H1 (cell line): Measurements from ENCODE around the gene CLDN34. TPM values are rescaled to one million over a fixed set of nuclear protein-coding genes. Genes with fewer than 3 reads are reported as not detected.

ENCODE experiments used
- CTCF ChIA-PET: fragments of 300-600 bp; sonication (Branson Sonifier 250); formaldehyde crosslinking; loops from one replicate; lab custom pipeline; 2021; ENCODE audit not compliant: partially characterized antibody; lab: Charles Lee
- POLR2A ChIA-PET: fragments of 300-600 bp; sonication (Branson Sonifier 250); formaldehyde crosslinking; loops from one replicate; lab custom pipeline; 2021; ENCODE audit warnings: inconsistent platforms; ENCODE audit not compliant: partially characterized antibody; lab: Charles Lee
- DNase-seq, 2 experiments: peaks; one replicate each; pipeline versions ENCODE4 v3.0.0 to v3.0.0-alpha.2; 2010 to 2022; ENCODE audit warnings: low spot score in 2 of 2, low read depth in 1 of 2, mixed read lengths in 1 of 2
- FAIRE-seq: peaks from 2 replicates; lab custom pipeline; 2011; peaks lifted over from hg19 to GRCh38; lab: Jason Lieb, UNC
- H2AFZ ChIP-seq: 2 replicates; pipeline ENCODE4 v1.8.1; 2012; ENCODE audit warnings: low read length, inconsistent platforms
- H2AK5ac ChIP-seq: 2 replicates; pipeline ENCODE4 v1.6.1; 2013; ENCODE audit warnings: low read depth, low read length
- H2BK120ac ChIP-seq: replicated peaks from 2 replicates; pipeline ENCODE3; 2013; ENCODE audit warnings: low read depth, low read length, inconsistent platforms
- H2BK12ac ChIP-seq: 2 replicates; pipeline ENCODE4 v1.6.1; 2013; ENCODE audit warnings: low read depth, low read length
- H2BK15ac ChIP-seq: 2 replicates; pipeline ENCODE4 v1.6.1; 2013; ENCODE audit warnings: low read length
- H2BK20ac ChIP-seq: 2 replicates; pipeline ENCODE4 v1.6.1; 2013; ENCODE audit warnings: low read length
- H2BK5ac ChIP-seq: 2 replicates; pipeline ENCODE4 v1.6.1; 2013; ENCODE audit warnings: low read depth, low read length
- H3K14ac ChIP-seq: 2 replicates; pipeline ENCODE4 v1.6.1; 2013; ENCODE audit warnings: inconsistent platforms; ENCODE audit not compliant: insufficient read length
- H3K18ac ChIP-seq: 2 replicates; pipeline ENCODE4 v1.6.1; 2013; ENCODE audit warnings: low read length; ENCODE audit errors: extremely low read depth
- H3K23ac ChIP-seq: 2 replicates; pipeline ENCODE4 v1.6.1; 2013; ENCODE audit warnings: inconsistent platforms; ENCODE audit not compliant: insufficient read length
- H3K23me2 ChIP-seq: 2 replicates; pipeline ENCODE4 v1.6.1; 2013; ENCODE audit warnings: low read depth, low read length
- H3K27ac ChIP-seq: 2 replicates; pipeline ENCODE4 v1.6.1; 2011; ENCODE audit warnings: low read depth, low read length, inconsistent platforms
- H3K27me3 ChIP-seq, 4 experiments: replicated peaks in 1 of 4; 1 replicate in 1 of 4; 2 replicates in 3 of 4; pipeline versions ENCODE4 v1.6.1 to v1.8.1; 2011 to 2013; ENCODE audit warnings: low read length in 3 of 4, mild to moderate bottlenecking in 3 of 4, inconsistent platforms in 2 of 4, mixed read lengths in 2 of 4, moderate library complexity in 1 of 4; ENCODE audit not compliant: control insufficient read depth in 3 of 4, insufficient read depth in 3 of 4; ENCODE audit errors: extremely low read depth in 1 of 4
- H3K36me3 ChIP-seq, 4 experiments: 2 replicates each; pipeline versions ENCODE4 v1.6.1 to v1.8.1; 2011 to 2013; ENCODE audit warnings: mild to moderate bottlenecking in 4 of 4, low read length in 3 of 4, moderate library complexity in 2 of 4, control low read depth in 1 of 4, inconsistent platforms in 1 of 4; ENCODE audit not compliant: insufficient read depth in 4 of 4, control insufficient read depth in 2 of 4
- H3K4ac ChIP-seq: replicated peaks from 2 replicates; pipeline ENCODE3; 2013; ENCODE audit warnings: low read length, low read depth, mixed read lengths, inconsistent platforms; ENCODE audit not compliant: insufficient read length
- H3K4me1 ChIP-seq, 4 experiments: replicated peaks in 1 of 4; 1 replicate in 1 of 4; 2 replicates in 3 of 4; pipeline versions ENCODE4 v1.6.1 to v1.8.1; 2011 to 2013; ENCODE audit warnings: low read length in 3 of 4, inconsistent platforms in 2 of 4, mixed read lengths in 1 of 4; ENCODE audit not compliant: insufficient read depth in 4 of 4, control insufficient read depth in 3 of 4
- H3K4me2 ChIP-seq, 2 experiments: 2 replicates each; pipeline versions ENCODE4 v1.6.1 to v1.8.1; 2011 to 2013; ENCODE audit warnings: low read depth in 2 of 2, low read length in 2 of 2, control low read depth in 1 of 2, inconsistent platforms in 1 of 2, mild to moderate bottlenecking in 1 of 2; ENCODE audit not compliant: insufficient read depth in 1 of 2
- H3K4me3 ChIP-seq, 4 experiments: fragments of 200-600, 300-600 bp in 1 of 4; sonication (generic), shearing (Covaris generic), sonication (Bioruptor Twin) in 1 of 4; 2 replicates each; pipeline versions ENCODE4 v1.5.1 to v1.8.1; 2011 to 2016; ENCODE audit warnings: low read length in 4 of 4, low read depth in 3 of 4, control low read depth in 2 of 4, inconsistent platforms in 2 of 4, mild to moderate bottlenecking in 2 of 4, mixed read lengths in 1 of 4, moderate library complexity in 1 of 4; ENCODE audit not compliant: insufficient read depth in 2 of 4; ENCODE audit errors: extremely low read depth in 1 of 4
- H3K56ac ChIP-seq: replicated peaks from 2 replicates; pipeline ENCODE3; 2013; ENCODE audit warnings: low read depth, mild to moderate bottlenecking, mixed read lengths, low read length, inconsistent platforms; ENCODE audit not compliant: insufficient read length
- H3K79me1 ChIP-seq: 2 replicates; pipeline ENCODE4 v1.6.1; 2013; ENCODE audit warnings: low read depth, low read length, control low read depth
- H3K79me2 ChIP-seq, 2 experiments: 2 replicates each; pipeline versions ENCODE4 v1.6.1 to v1.8.1; 2012 to 2013; ENCODE audit warnings: low read length in 2 of 2, mild to moderate bottlenecking in 2 of 2, inconsistent platforms in 1 of 2; ENCODE audit not compliant: insufficient read depth in 2 of 2, control insufficient read depth in 1 of 2
- H3K9ac ChIP-seq, 4 experiments: replicated peaks in 1 of 4; 1 replicate in 1 of 4; 2 replicates in 3 of 4; pipeline versions ENCODE4 v1.6.1 to v1.8.1; 2011 to 2013; ENCODE audit warnings: low read depth in 3 of 4, low read length in 3 of 4, control low read depth in 2 of 4, mild to moderate bottlenecking in 2 of 4, moderate library complexity in 2 of 4, inconsistent platforms in 1 of 4; ENCODE audit errors: extremely low read depth in 1 of 4
- H3K9me3 ChIP-seq, 2 experiments: 2 replicates each; pipeline versions ENCODE4 v1.6.1 to v1.8.1; 2012 to 2013; ENCODE audit warnings: mild to moderate bottlenecking in 2 of 2, moderate library complexity in 2 of 2, control low read depth in 1 of 2, inconsistent platforms in 1 of 2, low read depth in 1 of 2, low read length in 1 of 2, mixed read lengths in 1 of 2; ENCODE audit not compliant: insufficient read depth in 2 of 2
- H4K20me1 ChIP-seq, 2 experiments: replicated peaks in 1 of 2; 2 replicates each; pipeline versions ENCODE3 to v1.8.1; 2011 to 2013; ENCODE audit warnings: inconsistent platforms in 2 of 2, low read length in 2 of 2, mild to moderate bottlenecking in 1 of 2; ENCODE audit not compliant: insufficient read depth in 2 of 2, control insufficient read depth in 1 of 2
- H4K5ac ChIP-seq: 2 replicates; pipeline ENCODE4 v1.6.1; 2013; ENCODE audit warnings: low read length, low read depth, mixed read lengths, inconsistent platforms; ENCODE audit not compliant: insufficient read length
- H4K8ac ChIP-seq: 2 replicates; pipeline ENCODE4 v1.8.0; 2013; ENCODE audit warnings: mild to moderate bottlenecking, moderate library complexity, low read length, inconsistent platforms; ENCODE audit not compliant: insufficient read depth; ENCODE audit errors: extremely low read depth
- H4K91ac ChIP-seq: replicated peaks from 2 replicates; pipeline ENCODE3; 2013; ENCODE audit warnings: low read length, mixed read lengths, inconsistent platforms; ENCODE audit not compliant: insufficient read length
- CEBPB ChIP-seq: IDR thresholded peaks from 2 replicates; pipeline ENCODE4 v1.6.1; 2012; ENCODE audit warnings: low read depth, low read length
- CHD2 ChIP-seq: IDR thresholded peaks from 2 replicates; pipeline ENCODE4 v1.6.1; 2012; ENCODE audit warnings: low read length, improper control_type of control experiment
- EZH2 ChIP-seq: fragments of 200-600 bp; sonication (generic); IDR thresholded peaks from 2 replicates; pipeline ENCODE4 v1.7.1; 2012; ENCODE audit warnings: low read depth, mild to moderate bottlenecking, moderate library complexity, low read length, inconsistent platforms; ENCODE audit not compliant: severe bottlenecking
- RAD21 ChIP-seq, 2 experiments: IDR thresholded peaks in 1 of 2; conservative IDR thresholded peaks in 1 of 2; 2 replicates each; pipeline ENCODE4 v1.6.1; 2011; ENCODE audit warnings: low read depth in 2 of 2, low read length in 2 of 2, improper control_type of control experiment in 1 of 2, inconsistent platforms in 1 of 2, mild to moderate bottlenecking in 1 of 2, moderate library complexity in 1 of 2
- RXRA ChIP-seq: IDR thresholded peaks from 2 replicates; pipeline ENCODE4 v1.6.1; 2011; ENCODE audit warnings: low read depth, mild to moderate bottlenecking, low read length, moderate library complexity; ENCODE audit not compliant: insufficient read depth
- YY1 ChIP-seq: IDR thresholded peaks from 2 replicates; pipeline ENCODE4 v1.6.1; 2011; ENCODE audit warnings: low read depth, mild to moderate bottlenecking, low read length
- WGBS, 2 experiments: shearing (Covaris generic) in 1 of 2; methylation state at CpG; one replicate each; pipeline versions ENCODE4 v1.1.6 to v1.1.7; 2013 to 2015; ENCODE audit warnings: low lambda C conversion rate in 2 of 2, mixed read lengths in 2 of 2, inconsistent platforms in 1 of 2, low coverage in 1 of 2, missing lambda C conversion rate in 1 of 2; ENCODE audit not compliant: insufficient replicate concordance in 2 of 2, insufficient coverage in 1 of 2, insufficient read length in 1 of 2; ENCODE audit errors: extremely low coverage in 1 of 2, missing lambda C conversion rate in 1 of 2; 5-methylcytosine and 5-hydroxymethylcytosine counted together
- polyA plus RNA-seq, 7 experiments: library from polyadenylated mRNA; depleted of rRNA in 3 of 7; stranded (reverse) in 5 of 7; unstranded in 2 of 7; fragments of >200 nt in 5 of 7; fragments of 200-250 nt in 2 of 7; gene quantifications; 1 replicate in 5 of 7; 2 replicates in 1 of 7; 4 replicates in 1 of 7; pipeline versions ENCODE4 v1.2.1 to v1.2.3, GENCODE V29; 2011 to 2013; ENCODE audit warnings: missing spikeins in 2 of 7, mixed read lengths in 2 of 7
- total RNA-seq: library from RNA; stranded (reverse); fragmentation: NEBNext Ultra II Directional; extraction: Animal tissue kit (Norgen Biotek cat#: 25700); gene quantifications from 2 replicates; pipeline ENCODE4 v1.2.1, GENCODE V29; 2021

The CLDN34 gene
- total and polyA plus RNA-seq, 2 of the 8 experiments (the other 6 are each of a cell fraction or from before 2014, with no cell fraction given): 0.26 to 0.50 TPM

DNA sequence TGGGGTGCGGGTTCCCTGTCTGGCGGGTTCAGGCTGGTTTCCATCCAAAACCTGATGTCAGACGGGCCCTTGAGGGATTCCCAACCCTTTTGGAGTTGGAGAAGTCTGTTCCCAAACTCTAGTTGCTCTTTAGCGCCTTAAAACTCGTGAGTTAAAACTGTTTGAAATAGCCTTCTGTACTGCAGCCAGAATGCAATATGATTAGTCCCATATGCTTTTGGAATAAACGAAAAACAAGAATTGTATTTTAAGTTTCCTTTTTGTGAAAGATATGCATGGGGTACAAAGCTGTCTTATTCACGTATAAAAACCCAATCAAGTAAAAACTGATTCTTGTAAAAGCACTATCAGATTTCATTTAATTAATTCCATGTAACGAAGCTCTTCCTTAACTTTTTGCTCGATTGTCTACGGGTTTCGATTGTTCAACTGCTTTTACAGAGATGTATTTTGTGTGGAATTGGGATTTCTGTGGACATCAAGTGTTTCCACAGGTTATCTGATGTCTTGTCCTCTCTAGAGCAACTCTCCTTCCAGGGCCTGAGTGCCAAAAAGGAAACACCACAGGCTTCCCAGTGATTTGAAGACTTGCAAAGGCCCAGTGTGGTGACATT lies 49.5 kb downstream of the CLDN34 start:
- H3K4me3 ChIP-seq: peak overlapping the region; percentile 47 to 68 (median 58)
- no peak overlapping the region for H2BK12ac ChIP-seq
- H3K79me1 ChIP-seq: no peaks in the 10 kb centered on the region
- WGBS, 2 experiments: 49% methylated on average over 9 of the region's 11 CpGs; no CpG with 5 or more reads in 1 of the 2 experiments
- H4K91ac ChIP-seq: no peak overlapping the region
- H2AFZ ChIP-seq: no peak overlapping the region
- no peak overlapping the region for H2BK120ac ChIP-seq
- no peak overlapping the region for H3K4ac ChIP-seq
- H4K8ac ChIP-seq: no peak overlapping the region
- peak overlapping the region; percentile 62 to 82 for H3K4me2 ChIP-seq
- no peak overlapping the region for H2BK5ac ChIP-seq
- H3K23me2 ChIP-seq: peaks cover 3% of the 10 kb centered on the region; the same call in 1 of the 2 replicates
- no peak overlapping the region for H2AK5ac ChIP-seq
- H2BK15ac ChIP-seq: no peak overlapping the region
- FAIRE-seq (no peak), DNase-seq (no peak)
- H3K56ac ChIP-seq: no peak overlapping the region
- ChIA-PET CTCF (interaction anchor here (0.7 to 1.7 kb wide), 4 partner anchors 19 to 104 kb away, joined by 3 to 8 read pairs (median 4); no protein-coding TSS in a partner anchor), POLR2A (interaction anchor here (2.9 kb wide), 1 partner anchor 24 kb away, joined by 12 read pairs; no protein-coding TSS in a partner anchor)
- H3K9ac ChIP-seq: no peak overlapping the region; a peak in 1 of 7 replicates
- no peaks in the 10 kb centered on the region for H3K9me3 ChIP-seq
- peaks cover 0 to 46% of the 10 kb centered on the region in 2 experiments; a peak in 2 of 4 replicates for H3K79me2 ChIP-seq
- H3K36me3 ChIP-seq: no peaks in the 10 kb centered on the region
- no peak overlapping the region for H4K5ac ChIP-seq
- H3K27ac ChIP-seq: no peak overlapping the region
- peaks cover 0 to 4% of the 10 kb centered on the region in 2 experiments for H4K20me1 ChIP-seq
- H3K14ac ChIP-seq: no peak overlapping the region
- TF ChIP-seq RAD21 (IDR thresholded peaks at IDR 0.05 in 1 of 2, conservative IDR thresholded peaks at IDR 0.05 in 1 of 2; ENCODE audit: low read depth in 2 of 2, low read length in 2 of 2) (no peak), EZH2 (no peak), YY1 (no peak), CEBPB (no peak), CHD2 (no peak), RXRA (no peak)
- H3K23ac ChIP-seq: no peak overlapping the region
- no peaks in the 10 kb centered on the region for H3K27me3 ChIP-seq
- H3K18ac ChIP-seq: no peak overlapping the region; the same call in 1 of the 2 replicates
- H3K4me1 ChIP-seq: peaks cover 0 to 12% (median 3%) of the 10 kb centered on the region in 4 experiments; a peak in 4 of 7 replicates
- H2BK20ac ChIP-seq: no peak overlapping the region
